Activated CD8-positive, alpha-beta T cell treated with anti-CD3 and anti-CD28 coated beads for 36 hours (primary cell): ENCODE results near the gene SLC25A11. TPM values are rescaled to one million over a fixed set of nuclear protein-coding genes. Genes with fewer than 3 reads are reported as not detected.
A peak's percentile ranks its signal among the peaks of the same experiment; 100 is the strongest.

Experiments used
- ATAC-seq: fragments of 200-7000 bp; cut with Tn5 transposase; one replicate; pipeline ENCODE4 v1.10.0; 2021; ENCODE audit warnings: mild to moderate bottlenecking, moderate library complexity
- CTCF ChIA-PET: fragments of 350-600 bp; sonication (Branson Sonifier 250); formaldehyde crosslinking; loops from one replicate; lab custom pipeline; 2021; ENCODE audit warnings: antibody characterized with exemption; lab: Charles Lee
- POLR2A ChIA-PET: fragments of 350-600 bp; sonication (Branson Sonifier 250); formaldehyde crosslinking; loops from one replicate; lab custom pipeline; 2021; ENCODE audit warnings: antibody characterized with exemption; lab: Charles Lee
- DNase-seq: peaks from one replicate; pipeline ENCODE4 v3.0.0-alpha.2; 2020
- H3K27ac Mint-ChIP-seq: one replicate; pipeline ENCODE4 v1.8.0; 2021; ENCODE audit warnings: mild to moderate bottlenecking, mixed read lengths
- H3K27me3 Mint-ChIP-seq: one replicate; pipeline ENCODE4 v1.8.0; 2021; ENCODE audit warnings: mixed read lengths
- H3K36me3 Mint-ChIP-seq: one replicate; pipeline ENCODE4 v1.8.0; 2021; ENCODE audit warnings: low read depth, mixed read lengths
- H3K4me1 Mint-ChIP-seq: one replicate; pipeline ENCODE4 v1.8.0; 2021; ENCODE audit warnings: low read depth, mixed read lengths
- H3K4me3 Mint-ChIP-seq: one replicate; pipeline ENCODE4 v1.8.0; 2021; ENCODE audit warnings: mild to moderate bottlenecking, moderate library complexity, mixed read lengths
- H3K9me3 Mint-ChIP-seq: one replicate; pipeline ENCODE4 v1.8.0; 2021; ENCODE audit warnings: mixed read lengths
- intact Hi-C: fragments of 100-400 bp; cut with micrococcal nuclease; formaldehyde crosslinking; loops from one replicate; pipeline ENCODE4 v1.10.0; 2022
- total RNA-seq, 2 experiments: library from RNA; stranded (reverse); gene quantifications; one replicate each; pipeline ENCODE4 v1.2.3, GENCODE V29; 2021
- TF ChIP-seq, protein P1 (sequence below): fragments of 200-600 bp; IDR thresholded peaks from one replicate; pipeline ENCODE4 v1.8.0; 2022; ENCODE audit warnings: antibody characterized with exemption, mild to moderate bottlenecking

SLC25A11 gene
- total RNA-seq, 2 experiments from 2014 or later = 80.8 to 87.0 TPM

DNA sequence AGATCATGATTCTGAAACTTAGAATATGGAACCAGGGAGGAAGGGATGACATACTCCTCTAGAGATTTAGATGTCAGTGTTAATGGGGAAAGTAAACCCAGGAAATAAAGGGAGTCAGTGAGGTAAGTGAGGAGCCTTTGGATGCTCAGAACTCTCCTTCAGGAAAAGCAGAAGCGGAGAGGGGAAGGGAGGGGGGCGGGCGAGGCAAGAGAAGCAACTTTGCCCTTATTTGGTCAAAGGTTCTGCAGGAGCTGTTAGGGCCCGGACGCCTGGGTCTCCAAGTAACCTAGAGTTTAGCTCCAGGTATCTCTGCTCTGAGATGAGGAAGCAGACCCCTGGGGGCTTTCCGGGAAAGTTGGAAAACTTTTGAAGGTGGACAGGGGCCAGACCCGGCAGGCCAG lies 7.2 kb upstream of the SLC25A11 start:
- H3K27ac Mint-ChIP-seq = peak overlapping the region; percentile 99
- ChIA-PET POLR2A (interaction anchor here (1.1 to 20.8 kb wide), 10 partner anchors 8 to 83 kb away, joined by 4 to 627 read pairs (median 10); partner anchors contain the start of genes C17orf107, CAMTA2, CHRNE and INCA1), CTCF (interaction anchor here (1.4 to 2.8 kb wide), 4 partner anchors 20 to 44 kb away, joined by 3 to 8 read pairs (median 6); partner anchors contain the start of genes CHRNE and SPAG7)
- no peaks in the 10 kb centered on the region for H3K27me3 Mint-ChIP-seq
- H3K9me3 Mint-ChIP-seq = no peaks in the 10 kb centered on the region
- TF ChIP-seq, protein P1, sequence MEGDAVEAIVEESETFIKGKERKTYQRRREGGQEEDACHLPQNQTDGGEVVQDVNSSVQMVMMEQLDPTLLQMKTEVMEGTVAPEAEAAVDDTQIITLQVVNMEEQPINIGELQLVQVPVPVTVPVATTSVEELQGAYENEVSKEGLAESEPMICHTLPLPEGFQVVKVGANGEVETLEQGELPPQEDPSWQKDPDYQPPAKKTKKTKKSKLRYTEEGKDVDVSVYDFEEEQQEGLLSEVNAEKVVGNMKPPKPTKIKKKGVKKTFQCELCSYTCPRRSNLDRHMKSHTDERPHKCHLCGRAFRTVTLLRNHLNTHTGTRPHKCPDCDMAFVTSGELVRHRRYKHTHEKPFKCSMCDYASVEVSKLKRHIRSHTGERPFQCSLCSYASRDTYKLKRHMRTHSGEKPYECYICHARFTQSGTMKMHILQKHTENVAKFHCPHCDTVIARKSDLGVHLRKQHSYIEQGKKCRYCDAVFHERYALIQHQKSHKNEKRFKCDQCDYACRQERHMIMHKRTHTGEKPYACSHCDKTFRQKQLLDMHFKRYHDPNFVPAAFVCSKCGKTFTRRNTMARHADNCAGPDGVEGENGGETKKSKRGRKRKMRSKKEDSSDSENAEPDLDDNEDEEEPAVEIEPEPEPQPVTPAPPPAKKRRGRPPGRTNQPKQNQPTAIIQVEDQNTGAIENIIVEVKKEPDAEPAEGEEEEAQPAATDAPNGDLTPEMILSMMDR = no peak
- H3K36me3 Mint-ChIP-seq = peaks cover 56% of the 10 kb centered on the region
- H3K4me1 Mint-ChIP-seq = peaks cover 51% of the 10 kb centered on the region
- ATAC-seq = no peak
- intact Hi-C loops = loop anchor here (1.0 kb wide), 1 partner anchor 22 kb away; no protein-coding TSS in a partner anchor
- peak overlapping the region; percentile 97 for H3K4me3 Mint-ChIP-seq
- DNase-seq = no peak

DNA sequence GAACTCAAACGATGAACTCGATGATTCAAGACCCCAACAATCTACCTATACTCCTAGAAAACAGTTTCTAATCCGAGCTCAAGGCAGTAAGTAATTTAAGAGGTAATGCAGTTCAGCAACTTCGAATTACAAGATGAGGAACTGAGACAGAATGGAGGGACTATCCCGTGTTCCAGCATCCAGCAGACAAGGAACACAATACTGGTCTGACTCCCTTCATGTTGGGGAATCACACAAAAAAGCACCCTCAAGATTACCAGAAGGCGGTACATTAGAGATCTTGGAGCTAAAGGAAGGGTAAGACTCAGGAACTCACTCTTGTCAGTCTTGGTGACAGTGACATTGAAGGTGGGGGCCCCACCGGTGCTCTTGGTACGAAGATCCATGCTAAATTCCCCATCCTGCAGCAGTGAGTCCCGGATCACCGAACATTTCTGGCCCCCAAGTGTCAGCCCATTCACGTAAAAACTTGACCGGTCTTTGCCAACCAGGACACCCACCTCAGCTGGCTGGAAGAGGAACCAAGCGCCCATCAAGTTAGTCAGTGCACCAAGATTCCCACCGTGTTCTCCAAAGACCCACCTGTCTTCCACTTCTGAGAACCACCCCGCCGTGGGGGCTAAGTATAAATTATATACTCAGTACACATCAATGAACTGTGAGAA lies 6.6 kb upstream of the SLC25A11 start:
- Mint-ChIP-seq H3K4me1 (peaks cover 52% of the 10 kb centered on the region), H3K36me3 (peaks cover 62% of the 10 kb centered on the region), H3K27me3 (no peaks in the 10 kb centered on the region), H3K9me3 (no peaks in the 10 kb centered on the region), H3K27ac (peak overlapping the region; percentile 99), H3K4me3 (peak overlapping the region; percentile 97)
- ATAC-seq = no peak
- TF ChIP-seq, protein P1 = no peak
- CTCF ChIA-PET = interaction anchor here (0.7 to 2.8 kb wide), 5 partner anchors 21 to 84 kb away, joined by 3 to 8 read pairs (median 5); partner anchors contain the start of genes CHRNE and SPAG7
- intact Hi-C loops = no loop called here
- DNase-seq = no peak
- POLR2A ChIA-PET = interaction anchor here (1.0 to 20.8 kb wide), 9 partner anchors 7 to 84 kb away, joined by 3 to 627 read pairs (median 11); partner anchors contain the start of genes C17orf107, CAMTA2, INCA1 and KIF1C

DNA sequence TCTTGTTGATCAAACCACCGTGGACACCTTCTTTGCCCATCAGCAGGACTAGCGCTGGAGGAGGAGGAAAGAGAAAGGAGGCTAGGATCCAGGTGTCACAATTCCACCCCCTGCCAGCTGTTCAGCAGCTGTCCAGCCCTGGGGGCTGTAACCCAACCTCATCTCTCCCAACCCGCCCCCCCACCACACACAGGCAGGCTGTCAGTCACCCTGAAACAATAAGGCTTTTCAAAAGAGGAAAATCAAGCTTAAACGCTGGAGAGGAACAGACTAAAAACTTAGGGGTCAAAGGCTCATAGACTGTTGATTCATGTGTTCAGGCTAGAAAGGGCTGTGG lies 6.1 kb upstream of the SLC25A11 start:
- ATAC-seq = no peak
- Mint-ChIP-seq H3K4me3 (peak overlapping the region; percentile 97), H3K27me3 (no peaks in the 10 kb centered on the region), H3K9me3 (no peaks in the 10 kb centered on the region), H3K4me1 (peaks cover 48% of the 10 kb centered on the region), H3K27ac (peak overlapping the region; percentile 99), H3K36me3 (peaks cover 67% of the 10 kb centered on the region)
- intact Hi-C loops = loop anchor here (2.0 kb wide), 1 partner anchor 21 kb away; the partner anchor contains the start of gene SPAG7
- ChIA-PET CTCF (interaction anchor here (0.7 to 2.8 kb wide), 5 partner anchors 21 to 85 kb away, joined by 3 to 8 read pairs (median 5); partner anchors contain the start of genes CHRNE and SPAG7), POLR2A (interaction anchor here (1.0 to 20.8 kb wide), 8 partner anchors 9 to 85 kb away, joined by 3 to 627 read pairs (median 8); partner anchors contain the start of genes CAMTA2, INCA1, KIF1C and SPAG7)
- TF ChIP-seq, protein P1 = no peak
- DNase-seq = no peak

DNA sequence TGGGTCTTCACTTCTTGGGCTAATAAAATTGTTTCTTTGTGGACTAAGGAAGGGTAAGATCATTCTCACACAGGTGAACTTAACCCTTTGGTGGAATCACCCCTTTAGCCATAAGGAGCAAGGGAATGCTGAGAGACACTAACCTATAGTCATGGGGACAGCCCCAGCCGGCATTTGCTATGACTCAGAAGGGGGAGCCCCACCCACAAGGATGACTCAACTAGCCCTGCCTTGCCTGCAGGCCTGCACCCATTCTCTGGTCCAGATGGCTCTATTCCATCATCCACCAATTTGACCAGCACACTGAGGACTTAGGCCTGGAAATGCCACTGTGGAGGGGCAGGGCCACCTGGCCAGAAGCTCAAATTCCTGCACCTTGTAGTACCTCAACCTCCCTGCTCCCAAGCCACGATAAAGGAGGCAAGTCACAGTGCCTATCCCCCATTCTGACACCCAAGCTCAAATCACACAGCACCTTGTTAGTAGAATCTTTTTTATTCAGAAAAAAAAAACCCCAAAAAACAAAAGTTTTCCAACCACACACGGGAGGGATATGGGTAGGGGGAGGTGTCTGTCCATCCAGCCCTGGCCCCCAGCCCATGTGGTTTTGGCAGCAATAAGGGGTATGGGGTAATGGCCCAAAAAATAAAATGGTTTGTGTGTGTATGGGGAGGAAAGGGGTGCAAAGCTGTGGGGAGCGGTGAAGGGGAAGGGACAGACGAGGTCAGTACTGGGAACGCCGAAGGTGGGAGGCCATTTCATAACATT lies 5.5 kb upstream of the SLC25A11 start:
- Mint-ChIP-seq H3K27me3 (no peaks in the 10 kb centered on the region), H3K36me3 (peaks cover 73% of the 10 kb centered on the region), H3K4me3 (peak overlapping the region; percentile 97), H3K4me1 (peaks cover 45% of the 10 kb centered on the region), H3K9me3 (no peaks in the 10 kb centered on the region), H3K27ac (peak overlapping the region; percentile 99)
- POLR2A ChIA-PET = interaction anchor here (1.0 to 20.8 kb wide), 8 partner anchors 9 to 52 kb away, joined by 3 to 627 read pairs (median 7); partner anchors contain the start of genes CHRNE, INCA1, KIF1C and SPAG7
- intact Hi-C loops = loop anchor here (2.0 kb wide), 1 partner anchor 21 kb away; the partner anchor contains the start of gene SPAG7
- CTCF ChIA-PET = interaction anchor here (1.4 to 2.8 kb wide), 4 partner anchors 22 to 42 kb away, joined by 3 to 8 read pairs (median 6); partner anchors contain the start of genes CHRNE and SPAG7
- ATAC-seq (peak; percentile 37), DNase-seq (peak; percentile 95)
- TF ChIP-seq, protein P1 = no peak
